C4-2B (cell line): ENCODE measurements around the gene SHB.

Experiments used
- CTCF ChIP-seq: fragments of 450-650 bp; conservative IDR thresholded peaks from 2 replicates; pipeline ENCODE4 v1.5.1; 2017; ENCODE audit warnings: mild to moderate bottlenecking
- ZFX ChIP-seq: fragments of 450-650 bp; IDR thresholded peaks from 2 replicates; pipeline ENCODE4 v1.6.1; 2017

DNA sequence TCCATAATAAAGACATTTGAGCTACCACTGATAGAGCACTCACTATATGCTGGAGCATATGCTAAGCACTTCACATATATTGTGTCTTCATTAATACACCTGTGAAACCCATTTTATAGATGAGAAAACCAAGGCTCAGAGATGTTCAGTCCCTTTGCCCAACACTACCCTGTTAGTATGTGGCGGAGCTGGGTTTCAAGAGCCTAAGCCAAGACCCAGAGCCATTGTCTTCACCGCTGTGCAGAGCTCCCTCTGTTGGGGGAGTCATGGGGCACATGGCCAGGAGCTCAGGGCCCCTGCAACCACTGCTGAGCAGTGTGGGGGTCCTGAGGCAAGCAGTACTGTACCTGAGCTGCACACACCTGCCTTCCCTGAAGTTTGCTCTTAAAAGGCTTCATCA, 127.8 kb downstream of the SHB start:
- TF ChIP-seq CTCF = no peak
- no peak for TF ChIP-seq ZFX
